Left colon (tissue), 2 donors: Measurements from ENCODE around the gene ANKS1B. TPM values are rescaled to one million over a fixed set of nuclear protein-coding genes. Genes with fewer than 3 reads are reported as not detected.

Source experiments
- ATAC-seq: fragments of 200-7000 bp; cut with Tn5 transposase; one replicate; pipeline ENCODE4 v1.9.1; 2020; ENCODE audit warnings: mild to moderate bottlenecking, moderate library complexity
- DNase-seq, 2 donors: peaks; one replicate each; pipeline ENCODE4 v3.0.0-alpha.2; 2020
- intact Hi-C, 2 donors: fragments of 100-400 bp; cut with DNase I in 1 of 2; cut with micrococcal nuclease in 1 of 2; formaldehyde crosslinking; loops; one replicate each; pipeline versions ENCODE4 v1.11.2 to v1.14.0; 2022; cut with DNase I, micrococcal nuclease
- total RNA-seq, 2 donors: library from RNA; stranded (reverse); fragmentation: NEBNext Ultra II Directional; extraction: Animal tissue kit (Norgen Biotek cat#: 25700); gene quantifications; one replicate each; pipeline ENCODE4 v1.2.1, GENCODE V29; 2021
- donor health status: DM: no; HTN: no; CAD: no.
- donor health status: DM: yes; HTN: yes; CAD: no.

ANKS1B gene
- total RNA-seq, 2 donors from 2014 or later: 1.1 to 4.1 TPM

DNA sequence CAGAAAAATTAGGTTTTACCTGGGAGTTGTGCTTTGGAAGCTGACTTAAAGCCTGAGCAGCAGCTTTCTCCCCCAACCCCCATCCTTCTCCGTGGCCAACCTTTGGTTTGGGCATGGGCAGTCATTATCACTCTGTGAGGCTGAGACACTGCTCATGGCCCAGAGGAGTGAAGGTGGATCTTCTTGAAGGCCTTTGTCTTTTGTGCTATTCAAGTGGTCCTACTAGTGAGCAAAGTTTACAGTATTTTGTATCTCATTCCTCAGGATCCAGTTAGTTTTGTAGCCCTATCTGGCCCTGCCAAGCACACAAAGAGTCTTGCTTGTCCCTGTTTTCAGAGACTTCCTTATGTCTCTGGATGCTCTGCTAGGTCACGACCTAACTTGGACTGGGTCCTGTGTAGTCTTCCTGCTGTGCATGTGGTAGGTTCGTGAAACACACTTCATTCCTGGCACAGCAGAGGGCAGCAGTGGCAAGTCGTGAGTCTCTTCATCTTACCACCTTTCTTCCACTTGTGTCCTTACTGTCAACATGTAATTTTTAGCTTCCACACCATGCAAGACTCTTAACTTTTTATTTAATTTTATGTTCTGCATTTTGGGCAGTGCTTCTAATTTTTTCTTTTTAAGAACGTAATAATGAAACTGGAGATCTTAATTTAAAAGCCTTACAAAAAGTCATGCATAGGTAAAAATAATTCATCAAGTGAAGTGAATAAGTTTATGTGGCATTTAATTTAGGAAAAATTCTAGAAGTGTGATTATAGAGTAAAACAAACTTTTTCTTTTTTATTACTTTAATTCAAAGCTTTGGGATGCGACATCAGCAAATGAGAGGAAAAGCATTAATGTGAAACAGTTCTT, 1285.9 kb downstream of the ANKS1B start:
- intact Hi-C loops: no loop called here
- DNase-seq (peak; percentile 26 to 56), ATAC-seq (peak; percentile 91)

DNA sequence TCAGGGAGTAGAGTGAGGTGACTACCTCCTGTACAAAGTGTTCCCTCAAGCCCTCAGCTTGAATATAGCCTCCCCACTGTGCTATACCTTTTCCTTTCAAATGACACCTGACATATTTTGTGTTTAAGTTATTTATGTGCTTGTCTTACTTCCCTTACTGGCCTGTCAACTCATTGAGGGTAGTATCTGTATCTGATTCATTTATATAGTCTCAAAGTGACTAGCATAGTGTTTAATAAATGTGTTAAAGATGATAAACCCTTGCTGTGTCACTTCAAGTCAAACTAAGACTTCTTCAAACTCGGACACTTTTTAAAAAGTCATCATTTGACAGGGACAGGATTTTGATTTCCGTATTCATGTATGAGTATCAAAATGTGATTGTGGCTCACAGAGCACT, 1287.5 kb downstream of the ANKS1B start:
- DNase-seq (no peak), ATAC-seq (no peak)
- intact Hi-C loops: no loop called here

DNA sequence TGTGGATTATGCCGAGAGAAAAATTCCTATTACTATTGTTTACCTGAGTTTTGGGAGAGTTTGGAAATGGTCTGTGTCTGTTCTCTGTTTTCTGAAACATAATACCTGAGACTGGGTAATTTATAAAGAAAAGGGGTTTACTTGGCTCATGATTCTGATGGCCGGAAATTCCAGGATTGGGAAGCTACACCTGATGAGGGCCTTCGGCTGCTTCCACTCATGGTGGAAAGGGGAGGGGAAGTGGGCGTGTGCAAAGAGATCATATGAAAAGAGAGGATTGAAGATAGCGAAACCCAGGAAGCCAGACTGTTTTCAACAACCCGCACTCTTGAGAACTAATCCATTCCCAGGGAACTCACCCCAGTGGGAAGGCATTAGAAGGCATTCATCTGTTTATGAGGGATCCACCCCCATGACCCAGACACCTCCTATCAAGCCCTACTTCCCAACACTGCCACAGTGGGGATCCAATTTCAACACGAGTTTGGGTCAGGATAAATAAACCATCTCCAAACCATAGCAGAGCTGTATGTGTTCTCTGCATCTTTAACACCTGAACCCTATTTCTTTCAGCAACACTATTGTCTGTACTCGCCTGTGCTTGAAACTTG, 1288.6 kb downstream of the ANKS1B start:
- intact Hi-C loops: no loop called here
- ATAC-seq (no peak), DNase-seq (no peak)

DNA sequence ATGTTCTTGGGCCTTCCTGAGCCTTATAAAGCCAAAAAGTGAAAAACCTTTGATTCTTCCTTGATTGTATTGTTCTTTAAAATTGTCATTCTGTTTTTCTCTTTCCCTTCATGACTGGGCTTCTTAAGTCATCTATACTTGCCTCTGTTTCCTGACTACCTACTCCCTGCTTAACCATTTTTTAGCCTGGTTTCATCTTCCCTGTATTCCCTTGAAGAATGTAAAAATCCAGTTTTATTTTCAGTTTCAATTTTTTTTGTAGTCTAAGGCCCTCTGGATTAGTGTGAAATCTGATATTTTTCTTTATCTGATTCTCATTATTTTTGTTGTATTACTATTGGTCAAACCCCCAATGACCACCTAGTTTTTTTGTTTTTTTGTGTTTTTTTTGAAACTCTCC, 1293.4 kb downstream of the ANKS1B start:
- DNase-seq (no peak), ATAC-seq (no peak)
- intact Hi-C loops: no loop called here

DNA sequence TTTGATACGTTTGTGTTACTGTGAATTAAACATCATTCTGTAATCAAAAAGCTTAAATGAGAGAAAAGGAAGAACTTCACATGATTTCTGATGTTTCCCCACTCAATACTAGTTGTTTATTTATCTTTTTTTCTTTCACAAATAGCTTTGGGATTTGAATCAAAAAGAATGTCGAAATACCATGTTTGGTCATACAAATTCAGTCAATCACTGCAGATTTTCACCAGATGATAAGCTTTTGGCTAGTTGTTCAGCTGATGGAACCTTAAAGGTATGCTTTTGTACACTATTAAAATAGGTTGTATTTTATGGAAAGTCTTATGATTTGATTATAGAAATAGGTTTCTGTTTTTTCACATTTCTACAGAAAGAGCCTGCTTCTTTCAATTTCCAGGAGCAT, 1298.1 kb downstream of the ANKS1B start:
- intact Hi-C loops: no loop called here
- DNase-seq (no peak), ATAC-seq (no peak)

Other genes starting within 250 kb of the ANKS1B start
- gene BLTP3B, start 157.9 kb upstream of the ANKS1B start, total RNA-seq: 10 to 100 TPM; 24.1 to 24.7 TPM
- 10 to 100 TPM; 20.4 to 24.7 TPM for gene ACTR6, start 215.9 kb upstream of the ANKS1B start, total RNA-seq